Upper lobe of left lung (tissue), 6 donors: ENCODE results near the gene HMGCS1. TPM values are rescaled to one million over a fixed set of nuclear protein-coding genes. Genes with fewer than 3 reads are reported as not detected.

ENCODE experiments used
- ATAC-seq, 2 donors: fragments of 200-7000 bp; cut with Tn5 transposase; one replicate each; pipeline ENCODE4 v1.9.1; 2022; ENCODE audit warnings: mild to moderate bottlenecking in 2 of 2, moderate library complexity in 2 of 2; ENCODE audit not compliant: low FRiP score in 2 of 2
- DNase-seq, 2 donors: peaks; one replicate each; pipeline ENCODE4 v3.0.0-alpha.2; 2019 to 2020
- H3K27ac ChIP-seq, 4 donors: fragments of 200-600 bp; sonication (generic); one replicate each; pipeline ENCODE4 v1.5.1; 2016 to 2019
- H3K27me3 ChIP-seq, 4 donors: fragments of 200-600 bp; sonication (generic); one replicate each; pipeline ENCODE4 v1.5.1; 2017 to 2019
- H3K36me3 ChIP-seq, 4 donors: fragments of 200-600 bp; sonication (generic); one replicate each; pipeline ENCODE4 v1.5.1; 2016 to 2019
- H3K4me1 ChIP-seq, 4 donors: fragments of 200-600 bp; sonication (generic); one replicate each; pipeline ENCODE4 v1.5.1; 2018 to 2019
- H3K4me3 ChIP-seq, 4 donors: fragments of 200-600 bp; sonication (generic); one replicate each; pipeline ENCODE4 v1.5.1; 2017 to 2019; ENCODE audit warnings: mild to moderate bottlenecking in 2 of 4, moderate library complexity in 1 of 4
- H3K9me3 ChIP-seq, 4 donors: fragments of 200-600 bp; sonication (generic); one replicate each; pipeline ENCODE4 v1.5.1; 2018 to 2019
- CTCF ChIP-seq, 6 experiments: fragments of 450-650 bp in 4 of 6; fragments of 200-600 bp in 2 of 6; sonication (generic) in 2 of 6; IDR thresholded peaks; one replicate each; pipeline ENCODE4 v1.5.1; 2016 to 2019; ENCODE audit warnings: antibody characterized with exemption in 6 of 6
- EP300 ChIP-seq, 4 donors: sonication (generic); formaldehyde crosslinking; IDR thresholded peaks; one replicate each; pipeline ENCODE4 v1.5.1; 2017; ENCODE audit warnings: antibody characterized with exemption in 4 of 4, control low read depth in 2 of 4
- POLR2A ChIP-seq, 4 donors: fragments of 450-650 bp; IDR thresholded peaks; one replicate each; pipeline ENCODE4 v1.5.1; 2016 to 2017; ENCODE audit warnings: antibody characterized with exemption in 4 of 4, mild to moderate bottlenecking in 2 of 4
- POLR2AphosphoS5 ChIP-seq, 2 donors: sonication (generic); formaldehyde crosslinking; IDR thresholded peaks; one replicate each; pipeline ENCODE4 v1.5.1; 2017; ENCODE audit warnings: antibody characterized with exemption in 2 of 2
- WGBS, 2 donors: methylation state at CpG; one replicate each; pipeline ENCODE4 v1.1.5; 2017 to 2018; 5-methylcytosine and 5-hydroxymethylcytosine counted together
- total RNA-seq, 6 donors: library from RNA; depleted of rRNA in 4 of 6; stranded (reverse); fragments of >200 nt in 4 of 6; gene quantifications; one replicate each; pipeline versions ENCODE4 v1.1.0 to v1.2.1, GENCODE V29; 2016 to 2021
- donor health status: DM: no; HTN: no; CAD: no; lungs with moderate emphysema.
- donor health status: DM: no; HTN: yes; CAD: no; lungs with severe emphysema.

HMGCS1 gene
- total RNA-seq, 6 donors from 2014 or later, result 47.1 to 174 (median 107) TPM

- Histone ChIP-seq H3K4me3 (no peak overlapping the region), H3K4me1 (no peaks in the 10 kb centered on the region), H3K9me3 (no peaks in the 10 kb centered on the region), H3K27ac (no peak overlapping the region), H3K36me3 (peaks cover 16 to 52% (median 36%) of the 10 kb centered on the region in 4 donors), H3K27me3 (no peaks in the 10 kb centered on the region)
- no peak for TF ChIP-seq EP300 (IDR thresholded peaks at IDR 0.05)
- no peak for TF ChIP-seq POLR2A (IDR thresholded peaks at IDR 0.05)
- TF ChIP-seq CTCF (IDR thresholded peaks at IDR 0.05), result no peak
- no peak for TF ChIP-seq POLR2AphosphoS5 (IDR thresholded peaks at IDR 0.05)
- no peak for DNase-seq
- ATAC-seq, result no peak
- WGBS, 2 donors, result 88 to 93% methylated on average over 1 of the region's 1 CpG
These were observed 24.9 kb downstream of the HMGCS1 start for GRCh38 chr5:43288269-43288831.

- ATAC-seq (no peak), DNase-seq (no peak)
- H3K27ac ChIP-seq, result no peak overlapping the region
- no peak overlapping the region for H3K4me3 ChIP-seq
- no peaks in the 10 kb centered on the region for H3K27me3 ChIP-seq
- no peaks in the 10 kb centered on the region for H3K4me1 ChIP-seq
- H3K9me3 ChIP-seq, result no peaks in the 10 kb centered on the region
- 97 to 99% methylated on average over 4 of the region's 4 CpGs for WGBS, 2 donors
- H3K36me3 ChIP-seq, result peaks cover 11 to 43% (median 29%) of the 10 kb centered on the region in 4 donors
- TF ChIP-seq EP300 (IDR thresholded peaks at IDR 0.05), result no peak
- no peak for TF ChIP-seq CTCF (IDR thresholded peaks at IDR 0.05)
- no peak for TF ChIP-seq POLR2A (IDR thresholded peaks at IDR 0.05)
- TF ChIP-seq POLR2AphosphoS5 (IDR thresholded peaks at IDR 0.05), result no peak
These were observed 25.7 kb downstream of the HMGCS1 start for GRCh38 chr5:43287493-43287892.

- ATAC-seq, result no peak
- Histone ChIP-seq H3K27ac (no peak overlapping the region), H3K4me3 (no peak overlapping the region), H3K4me1 (no peaks in the 10 kb centered on the region), H3K9me3 (no peaks in the 10 kb centered on the region), H3K27me3 (no peaks in the 10 kb centered on the region), H3K36me3 (peaks cover 7 to 34% (median 24%) of the 10 kb centered on the region in 4 donors)
- no peak for TF ChIP-seq CTCF (IDR thresholded peaks at IDR 0.05)
- no peak for TF ChIP-seq EP300 (IDR thresholded peaks at IDR 0.05)
- TF ChIP-seq POLR2A (IDR thresholded peaks at IDR 0.05), result no peak
- TF ChIP-seq POLR2AphosphoS5 (IDR thresholded peaks at IDR 0.05), result no peak
- no peak for DNase-seq
These were observed 26.6 kb downstream of the HMGCS1 start for GRCh38 chr5:43286623-43287022.

GRCh38 chr5:43281840-43282658, 31.2 kb downstream of the HMGCS1 start:
- peaks cover 0 to 6% (median 4%) of the 10 kb centered on the region in 4 donors for H3K36me3 ChIP-seq
- H3K27ac ChIP-seq, result no peak overlapping the region
- no peaks in the 10 kb centered on the region for H3K27me3 ChIP-seq
- no peaks in the 10 kb centered on the region for H3K4me1 ChIP-seq
- H3K4me3 ChIP-seq, result no peak overlapping the region
- no peak for TF ChIP-seq POLR2AphosphoS5 (IDR thresholded peaks at IDR 0.05)
- WGBS, 2 donors, result 82 to 83% methylated on average over 7 of the region's 7 CpGs
- no peak for ATAC-seq
- no peak for DNase-seq
- no peaks in the 10 kb centered on the region for H3K9me3 ChIP-seq

GRCh38 chr5:43279548-43280274, 33.5 kb downstream of the HMGCS1 start:
- Histone ChIP-seq H3K9me3 (no peaks in the 10 kb centered on the region), H3K36me3 (no peaks in the 10 kb centered on the region), H3K4me1 (peaks cover 0 to 3% (median under 1%) of the 10 kb centered on the region in 4 donors), H3K27me3 (no peaks in the 10 kb centered on the region), H3K4me3 (no peak overlapping the region), H3K27ac (no peak overlapping the region)
- ATAC-seq (no peak), DNase-seq (no peak)
- WGBS, 2 donors, result 88 to 92% methylated on average over 12 of the region's 12 CpGs
- TF ChIP-seq POLR2A (IDR thresholded peaks at IDR 0.05) (no peak), POLR2AphosphoS5 (IDR thresholded peaks at IDR 0.05) (no peak), CTCF (IDR thresholded peaks at IDR 0.05) (no peak), EP300 (IDR thresholded peaks at IDR 0.05) (no peak)
